PC-3 (cell line): ENCODE results near the gene MAST4. TPM values are rescaled to one million over a fixed set of nuclear protein-coding genes. Genes with fewer than 3 reads are reported as not detected.

Experiments used
- ATAC-seq: fragments of 200-7000 bp; cut with Tn5 transposase; 2 replicates; pipeline ENCODE4 v1.9.1; 2020; ENCODE audit warnings: mild to moderate bottlenecking, moderate library complexity
- BruUV-seq: library from RNA; stranded (reverse); fragments of 400-500 nt; replicated peaks from 2 replicates; lab custom pipeline; 2021; lab: Mats Ljungman, UMichigan
- CTCF ChIA-PET: fragments of 300-600 bp; sonication (Branson Sonifier 250); formaldehyde crosslinking; loops from one replicate; lab custom pipeline; 2022; ENCODE audit warnings: antibody characterized with exemption; lab: Charles Lee
- POLR2A ChIA-PET: fragments of 300-600 bp; sonication (Branson Sonifier 250); formaldehyde crosslinking; loops from one replicate; lab custom pipeline; 2022; ENCODE audit warnings: antibody characterized with exemption; ENCODE audit not compliant: unreplicated experiment; lab: Charles Lee
- DNase-seq: peaks from one replicate; pipeline ENCODE4 v3.0.0-alpha.2; 2015
- H2AFZ ChIP-seq: fragments of 300-600 bp; sonication (generic); 2 replicates; pipeline ENCODE4 v1.6.0; 2016; ENCODE audit warnings: antibody characterized with exemption, low read length
- H3F3A ChIP-seq: fragments of 300-600 bp; sonication (generic); one replicate; pipeline ENCODE4 v1.6.0; 2017; ENCODE audit warnings: antibody characterized with exemption, low read length, control low read depth, mild to moderate bottlenecking; ENCODE audit not compliant: unreplicated experiment
- H3K27ac ChIP-seq: fragments of 300-600 bp; sonication (generic); 2 replicates; pipeline ENCODE4 v1.5.1; 2016; ENCODE audit warnings: mild to moderate bottlenecking, low read length
- H3K27me3 ChIP-seq: fragments of 300-600 bp; sonication (generic); 2 replicates; pipeline ENCODE4 v1.6.1; 2016; ENCODE audit warnings: low read length, mixed read lengths
- H3K36me3 ChIP-seq: fragments of 300-600 bp; sonication (generic); 2 replicates; pipeline ENCODE4 v1.6.1; 2016; ENCODE audit warnings: low read depth, mixed run types, low read length, mixed read lengths
- H3K4me1 ChIP-seq: fragments of 300-600 bp; sonication (generic); 2 replicates; pipeline ENCODE4 v1.5.1; 2016; ENCODE audit warnings: low read length; ENCODE audit not compliant: insufficient read depth
- H3K4me2 ChIP-seq: fragments of 300-600 bp; sonication (generic); 2 replicates; pipeline ENCODE4 v1.6.0; 2016; ENCODE audit warnings: low read length
- H3K4me3 ChIP-seq: fragments of 300-600 bp; sonication (generic); 2 replicates; pipeline ENCODE4 v1.5.1; 2016; ENCODE audit warnings: mild to moderate bottlenecking, low read length, mixed read lengths
- H3K79me2 ChIP-seq: fragments of 300-600 bp; sonication (generic); 2 replicates; pipeline ENCODE4 v1.6.1; 2017; ENCODE audit warnings: low read length, mixed read lengths
- H3K9ac ChIP-seq: fragments of 300-600 bp; sonication (generic); 2 replicates; pipeline ENCODE4 v1.6.0; 2016; ENCODE audit warnings: mild to moderate bottlenecking, low read length
- H3K9me2 ChIP-seq: fragments of 300-600 bp; sonication (generic); replicated peaks from 2 replicates; pipeline ENCODE4 v1.6.1; 2016; ENCODE audit warnings: mixed run types, low read length, mixed read lengths
- H3K9me3 ChIP-seq: fragments of 300-600 bp; sonication (generic); 2 replicates; pipeline ENCODE4 v1.6.1; 2016; ENCODE audit warnings: low read length, mixed read lengths
- H4K20me1 ChIP-seq: fragments of 300-600 bp; sonication (generic); 2 replicates; pipeline ENCODE4 v1.6.1; 2016; ENCODE audit warnings: low read length, mixed read lengths
- EZH2 ChIP-seq: fragments of 300-600 bp; sonication (generic); IDR thresholded peaks from one replicate; pipeline ENCODE4 v1.6.1; 2017; ENCODE audit warnings: antibody characterized with exemption, mild to moderate bottlenecking, low read length; ENCODE audit not compliant: unreplicated experiment
- EZH2phosphoT487 ChIP-seq: fragments of 300-600 bp; sonication (generic); IDR thresholded peaks from 2 replicates; pipeline ENCODE4 v1.6.1; 2018; ENCODE audit warnings: mild to moderate bottlenecking, antibody characterized with exemption, low read length, borderline replicate concordance
- intact Hi-C: fragments of 100-400 bp; cut with micrococcal nuclease; formaldehyde crosslinking; loops from 2 replicates; pipeline ENCODE4 v1.9.0; 2023
- total RNA-seq: library from RNA; depleted of rRNA; stranded (reverse); fragments of >200 nt; gene quantifications from 2 replicates; pipeline ENCODE4 v1.2.3, GENCODE V29; 2014
- TF ChIP-seq, protein P1 (sequence below): fragments of 300-600 bp; sonication (generic); conservative IDR thresholded peaks from 2 replicates; pipeline ENCODE4 v1.5.1; 2017; ENCODE audit warnings: antibody characterized with exemption, low read depth, mild to moderate bottlenecking, low read length

Gene MAST4
- total RNA-seq, 1 experiment from 2014 or later: 7.9 TPM

DNA sequence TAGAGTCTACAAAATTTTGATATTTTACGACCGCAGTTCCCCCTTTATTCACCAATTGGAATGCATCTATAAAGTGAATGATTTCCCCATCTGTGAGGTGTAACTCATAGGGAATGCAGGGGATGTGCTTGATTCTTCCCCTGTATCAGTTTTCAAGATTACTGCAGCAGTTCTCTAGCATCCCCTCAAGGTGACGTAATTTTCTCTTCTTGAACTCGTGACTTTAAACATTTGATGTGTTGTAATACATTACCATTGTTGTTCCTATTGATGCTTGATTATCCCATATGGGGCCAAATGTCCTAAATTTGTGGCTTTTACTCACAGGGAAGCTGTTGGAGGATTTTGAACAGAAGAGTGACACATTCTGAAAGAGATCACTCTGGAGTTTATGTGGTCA, 360.2 kb downstream of the MAST4 start:
- no TSS peak for BruUV-seq
- peaks cover 37% of the 10 kb centered on the region for H3K4me1 ChIP-seq
- no peak overlapping the region for H3K9ac ChIP-seq
- intact Hi-C loops: loop anchor here (5.0 kb wide), 1 partner anchor 46 kb away; no protein-coding TSS in a partner anchor
- H3K4me3 ChIP-seq: no peak overlapping the region
- ATAC-seq (no peak), DNase-seq (no peak)
- TF ChIP-seq, protein P1, sequence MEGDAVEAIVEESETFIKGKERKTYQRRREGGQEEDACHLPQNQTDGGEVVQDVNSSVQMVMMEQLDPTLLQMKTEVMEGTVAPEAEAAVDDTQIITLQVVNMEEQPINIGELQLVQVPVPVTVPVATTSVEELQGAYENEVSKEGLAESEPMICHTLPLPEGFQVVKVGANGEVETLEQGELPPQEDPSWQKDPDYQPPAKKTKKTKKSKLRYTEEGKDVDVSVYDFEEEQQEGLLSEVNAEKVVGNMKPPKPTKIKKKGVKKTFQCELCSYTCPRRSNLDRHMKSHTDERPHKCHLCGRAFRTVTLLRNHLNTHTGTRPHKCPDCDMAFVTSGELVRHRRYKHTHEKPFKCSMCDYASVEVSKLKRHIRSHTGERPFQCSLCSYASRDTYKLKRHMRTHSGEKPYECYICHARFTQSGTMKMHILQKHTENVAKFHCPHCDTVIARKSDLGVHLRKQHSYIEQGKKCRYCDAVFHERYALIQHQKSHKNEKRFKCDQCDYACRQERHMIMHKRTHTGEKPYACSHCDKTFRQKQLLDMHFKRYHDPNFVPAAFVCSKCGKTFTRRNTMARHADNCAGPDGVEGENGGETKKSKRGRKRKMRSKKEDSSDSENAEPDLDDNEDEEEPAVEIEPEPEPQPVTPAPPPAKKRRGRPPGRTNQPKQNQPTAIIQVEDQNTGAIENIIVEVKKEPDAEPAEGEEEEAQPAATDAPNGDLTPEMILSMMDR: no peak
- TF ChIP-seq EZH2 (no peak), EZH2phosphoT487 (no peak)
- no peaks in the 10 kb centered on the region for H3K36me3 ChIP-seq
- H3K27me3 ChIP-seq: no peaks in the 10 kb centered on the region
- no peak overlapping the region for H3K27ac ChIP-seq
- H3F3A ChIP-seq: no peaks in the 10 kb centered on the region
- POLR2A ChIA-PET: no interaction called here
- CTCF ChIA-PET: no interaction called here
- H3K9me3 ChIP-seq: no peaks in the 10 kb centered on the region
- H3K4me2 ChIP-seq: no peak overlapping the region
- H4K20me1 ChIP-seq: no peaks in the 10 kb centered on the region
- no peaks in the 10 kb centered on the region for H3K79me2 ChIP-seq
- no peaks in the 10 kb centered on the region for H3K9me2 ChIP-seq
- no peak overlapping the region for H2AFZ ChIP-seq

DNA sequence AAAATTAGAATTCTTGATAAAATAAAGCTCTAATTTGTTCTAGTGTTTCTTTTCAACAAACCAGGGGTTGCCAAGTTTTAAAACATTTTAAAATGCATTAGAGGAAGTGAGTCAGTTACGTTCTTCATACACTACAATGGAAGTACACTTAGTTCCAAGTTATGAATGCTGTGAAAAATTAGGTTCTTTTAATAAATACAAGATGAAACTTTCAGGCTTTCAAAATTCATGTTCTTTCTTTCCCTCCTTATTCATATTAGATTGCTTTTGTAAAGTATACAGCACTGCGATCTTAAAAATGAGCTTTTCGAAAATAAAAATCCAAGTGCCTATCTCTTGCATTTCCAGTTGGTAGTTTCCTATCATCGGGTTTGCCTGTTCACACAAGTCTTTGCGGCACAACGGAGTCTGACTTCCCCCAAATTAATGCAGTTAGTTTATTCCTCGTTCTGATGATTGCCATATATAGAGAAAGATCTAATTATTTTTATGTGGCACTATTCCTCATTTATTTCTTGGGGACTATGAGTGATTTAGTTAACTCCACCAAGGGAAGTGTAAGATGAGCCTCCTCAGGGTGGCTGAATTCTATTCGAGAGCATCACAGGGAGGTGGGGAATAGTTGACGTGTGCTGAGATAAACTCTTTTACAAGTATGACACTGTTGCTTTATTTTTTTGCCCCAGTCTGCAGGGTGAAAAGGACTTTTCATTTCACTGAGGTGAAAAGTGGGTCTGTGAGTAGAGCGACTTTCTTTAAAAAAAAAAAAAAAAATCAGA, 362.2 kb downstream of the MAST4 start:
- Histone ChIP-seq H3K4me1 (peaks cover 40% of the 10 kb centered on the region), H2AFZ (peak overlapping the region; percentile 76), H3K36me3 (no peaks in the 10 kb centered on the region), H3K27me3 (no peaks in the 10 kb centered on the region), H3K4me3 (peak overlapping the region; percentile 60), H3F3A (no peaks in the 10 kb centered on the region), H3K9me2 (no peaks in the 10 kb centered on the region), H3K9ac (peak overlapping the region; percentile 26; the same call in 1 of the 2 replicates), H3K9me3 (no peaks in the 10 kb centered on the region), H3K4me2 (peak overlapping the region; percentile 74), H4K20me1 (no peaks in the 10 kb centered on the region), H3K79me2 (no peaks in the 10 kb centered on the region), H3K27ac (peak overlapping the region; percentile 55)
- TF ChIP-seq EZH2 (no peak), EZH2phosphoT487 (no peak)
- TF ChIP-seq, protein P1: no peak
- ATAC-seq (peak; percentile 50), DNase-seq (peak; percentile 17)
- CTCF ChIA-PET: no interaction called here
- BruUV-seq: no TSS peak
- intact Hi-C loops: loop anchor here (2.0 to 5.0 kb wide), 2 partner anchors 44 to 52 kb away; no protein-coding TSS in a partner anchor
- POLR2A ChIA-PET: no interaction called here
